ENCODE measurements around the gene PLAC8L1. TPM values are rescaled to one million over a fixed set of nuclear protein-coding genes. Genes with fewer than 3 reads are reported as not detected.

The PLAC8L1 gene
- total RNA-seq, 1 experiment from 2014 or later, result 0.52 TPM

DNA sequence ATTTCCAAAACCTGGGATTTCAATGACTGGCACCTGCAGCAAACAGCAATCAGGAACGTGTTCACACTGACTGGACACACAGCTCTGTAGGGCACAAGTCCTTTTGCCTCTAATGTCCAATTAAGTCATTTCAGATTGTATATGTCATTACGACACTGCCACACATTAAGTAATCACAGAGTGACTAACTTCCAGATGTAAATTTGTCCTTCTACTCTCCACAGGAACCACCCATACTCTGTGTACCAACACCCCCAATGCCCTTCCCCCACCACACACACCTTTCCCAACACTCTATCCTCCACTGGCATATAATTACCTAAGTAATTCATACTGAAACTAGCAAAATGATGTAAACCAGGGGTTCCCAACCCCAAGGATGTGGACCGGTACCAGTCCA lies 46.6 kb upstream of the PLAC8L1 start:
- Mint-ChIP-seq H3K27ac (peak overlapping the region in 1 of 3 experiments; percentile 36; a peak in 1 of 7 replicates), H3K4me3 (no peak overlapping the region), H3K9me3 (no peaks in the 10 kb centered on the region), H3K36me3 (ENCODE audit: insufficient read depth in 1 of 3, low read depth in 3 of 3) (peaks cover 54 to 90% (median 84%) of the 10 kb centered on the region in 3 experiments), H3K27me3 (ENCODE audit: low read depth) (no peaks in the 10 kb centered on the region), H3K4me1 (no peaks in the 10 kb centered on the region)
- Histone ChIP-seq H2BK120ac (ENCODE audit: low read depth, low read length, poor library complexity, severe bottlenecking) (no peak overlapping the region), H3K56ac (ENCODE audit: insufficient read length, low read depth, low read length) (no peak overlapping the region), H3K4ac (ENCODE audit: low read depth, low read length) (no peak overlapping the region), H3K4me1 (ENCODE audit: insufficient read depth, low read length) (no peaks in the 10 kb centered on the region), H2AFZ (ENCODE audit: low read length) (no peak overlapping the region), H4K5ac (ENCODE audit: insufficient read length, low read depth, low read length) (no peak overlapping the region), H2AK5ac (ENCODE audit: insufficient read length, low read length) (no peak overlapping the region), H3K79me2 (ENCODE audit: insufficient read depth, low read length) (no peaks in the 10 kb centered on the region), H4K8ac (replicated peaks; ENCODE audit: insufficient read length, low read depth, low read length) (no peak overlapping the region), H2BK12ac (ENCODE audit: insufficient read length, low read depth, low read length) (no peak overlapping the region), H3K18ac (ENCODE audit: insufficient read length, low read depth, low read length) (no peak overlapping the region), H4K20me1 (ENCODE audit: control insufficient read depth, insufficient read depth, insufficient read length) (no peaks in the 10 kb centered on the region), H3K9me3 (ENCODE audit: control insufficient read depth, low read depth, low read length) (no peaks in the 10 kb centered on the region), H2BK15ac (ENCODE audit: low read depth, low read length) (no peak overlapping the region), H3K79me1 (ENCODE audit: insufficient read depth, low read depth, low read length, poor library complexity, severe bottlenecking) (no peaks in the 10 kb centered on the region), H3K27ac (ENCODE audit: insufficient read length, low read depth, low read length) (no peak overlapping the region), H2BK20ac (ENCODE audit: low read depth, low read length, poor library complexity, severe bottlenecking) (no peak overlapping the region), H3K23me2 (ENCODE audit: insufficient read length, low read depth, low read length, poor library complexity, severe bottlenecking) (no peaks in the 10 kb centered on the region), H3K27me3 (ENCODE audit: insufficient read depth, low read length) (no peaks in the 10 kb centered on the region), H3K9ac (ENCODE audit: extremely low read depth, insufficient read length, low read length) (no peak overlapping the region), H3K4me2 (ENCODE audit: insufficient read depth, insufficient read length, low read length) (no peak overlapping the region), H2BK5ac (ENCODE audit: insufficient read length, low read length) (no peak overlapping the region), H3K14ac (ENCODE audit: insufficient read depth, low read length) (no peak overlapping the region), H3T11ph (ENCODE audit: low read length) (no peak overlapping the region), H4K91ac (ENCODE audit: insufficient read length, low read depth, low read length) (no peak overlapping the region), H3K23ac (ENCODE audit: insufficient read length, low read depth, low read length) (no peak overlapping the region)
- TF ChIP-seq, protein P1, sequence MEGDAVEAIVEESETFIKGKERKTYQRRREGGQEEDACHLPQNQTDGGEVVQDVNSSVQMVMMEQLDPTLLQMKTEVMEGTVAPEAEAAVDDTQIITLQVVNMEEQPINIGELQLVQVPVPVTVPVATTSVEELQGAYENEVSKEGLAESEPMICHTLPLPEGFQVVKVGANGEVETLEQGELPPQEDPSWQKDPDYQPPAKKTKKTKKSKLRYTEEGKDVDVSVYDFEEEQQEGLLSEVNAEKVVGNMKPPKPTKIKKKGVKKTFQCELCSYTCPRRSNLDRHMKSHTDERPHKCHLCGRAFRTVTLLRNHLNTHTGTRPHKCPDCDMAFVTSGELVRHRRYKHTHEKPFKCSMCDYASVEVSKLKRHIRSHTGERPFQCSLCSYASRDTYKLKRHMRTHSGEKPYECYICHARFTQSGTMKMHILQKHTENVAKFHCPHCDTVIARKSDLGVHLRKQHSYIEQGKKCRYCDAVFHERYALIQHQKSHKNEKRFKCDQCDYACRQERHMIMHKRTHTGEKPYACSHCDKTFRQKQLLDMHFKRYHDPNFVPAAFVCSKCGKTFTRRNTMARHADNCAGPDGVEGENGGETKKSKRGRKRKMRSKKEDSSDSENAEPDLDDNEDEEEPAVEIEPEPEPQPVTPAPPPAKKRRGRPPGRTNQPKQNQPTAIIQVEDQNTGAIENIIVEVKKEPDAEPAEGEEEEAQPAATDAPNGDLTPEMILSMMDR (conservative IDR thresholded peaks at IDR 0.05), result no peak
- DNase-seq, result no peak
- WGBS (ENCODE audit: extremely low coverage, insufficient read length, low lambda C conversion rate), result no CpG with 5 or more reads among the region's 3 CpGs
